Vagina (tissue), 2 donors: ENCODE data around the gene GRHPR. TPM values are rescaled to one million over a fixed set of nuclear protein-coding genes. Genes with fewer than 3 reads are reported as not detected.

Experiments
- DNase-seq, 2 donors: peaks; one replicate each; pipeline ENCODE4 v3.0.0-alpha.2; 2017; ENCODE audit errors: extremely low spot score in 2 of 2
- H3K27ac ChIP-seq: fragments of 200-600 bp; sonication (generic); one replicate; pipeline ENCODE4 v1.5.1; 2019
- H3K27me3 ChIP-seq: fragments of 200-600 bp; sonication (generic); one replicate; pipeline ENCODE4 v1.5.1; 2019
- H3K36me3 ChIP-seq, 2 donors: fragments of 200-600 bp; sonication (generic); one replicate each; pipeline ENCODE4 v1.5.1; 2017 to 2019
- H3K4me1 ChIP-seq: fragments of 200-600 bp; sonication (generic); one replicate; pipeline ENCODE4 v1.5.1; 2019
- H3K4me3 ChIP-seq, 2 donors: fragments of 200-600 bp; sonication (generic); 1 replicate in 1 of 2; 2 replicates in 1 of 2; pipeline ENCODE4 v1.5.1; 2016 to 2019
- H3K9me3 ChIP-seq: fragments of 200-600 bp; sonication (generic); one replicate; pipeline ENCODE4 v1.5.1; 2019
- POLR2A ChIP-seq, 2 donors: fragments of 450-650 bp; IDR thresholded peaks; one replicate each; pipeline ENCODE4 v1.6.1; 2017; ENCODE audit warnings: antibody characterized with exemption in 2 of 2, mild to moderate bottlenecking in 2 of 2, moderate library complexity in 2 of 2
- POLR2AphosphoS5 ChIP-seq, 2 donors: sonication (generic); formaldehyde crosslinking; IDR thresholded peaks; one replicate each; pipeline ENCODE4 v1.9.0; 2017; ENCODE audit warnings: antibody characterized with exemption in 2 of 2, mild to moderate bottlenecking in 2 of 2, low read depth in 1 of 2; ENCODE audit not compliant: insufficient read depth in 1 of 2
- intact Hi-C: fragments of 100-400 bp; cut with DNase I; formaldehyde crosslinking; loops from one replicate; pipeline ENCODE4 v1.15.1; 2023
- total RNA-seq: library from RNA; depleted of rRNA; stranded (reverse); fragments of >200 nt; gene quantifications from one replicate; pipeline ENCODE4 v1.2.3, GENCODE V29; 2016
- TF ChIP-seq, protein P1 (sequence below), 3 experiments: fragments of 450-650 bp in 2 of 3; fragments of 200-600 bp in 1 of 3; sonication (generic) in 1 of 3; IDR thresholded peaks; one replicate each; pipeline ENCODE4 v1.5.1; 2017 to 2019; ENCODE audit warnings: antibody characterized with exemption in 3 of 3, mild to moderate bottlenecking in 2 of 3, moderate library complexity in 2 of 3

GRHPR gene
- total RNA-seq, 1 donor from 2014 or later: 134 TPM

DNA sequence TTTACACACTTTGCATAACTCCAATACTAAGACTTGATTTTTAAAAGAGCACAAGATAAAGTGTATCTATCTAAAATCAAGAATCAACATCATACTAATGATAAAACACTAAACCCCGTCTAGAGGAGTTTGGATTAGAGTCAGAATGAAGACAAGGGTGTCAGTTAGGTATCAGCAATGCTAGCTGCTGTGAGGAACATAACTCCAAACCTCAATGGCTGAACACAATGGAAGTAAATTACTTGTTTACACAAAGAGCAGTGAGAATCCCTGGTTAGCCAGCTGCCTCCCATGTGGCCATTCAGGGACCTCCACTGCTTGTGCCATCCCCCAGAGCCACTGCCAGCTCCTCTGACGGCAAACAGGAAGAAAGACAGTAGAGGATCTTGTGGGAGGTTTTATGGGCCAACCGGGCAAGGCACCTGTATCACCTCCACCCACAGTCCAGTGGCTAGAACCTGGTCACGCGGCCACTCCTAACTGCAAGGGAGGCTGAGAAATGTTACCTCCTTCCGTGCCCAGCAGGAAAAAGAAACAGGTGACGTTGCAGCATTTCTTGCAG, 24.0 kb upstream of the GRHPR start:
- H3K27ac ChIP-seq: no peak overlapping the region
- TF ChIP-seq POLR2A (IDR thresholded peaks at IDR 0.05): no peak
- TF ChIP-seq, protein P1, sequence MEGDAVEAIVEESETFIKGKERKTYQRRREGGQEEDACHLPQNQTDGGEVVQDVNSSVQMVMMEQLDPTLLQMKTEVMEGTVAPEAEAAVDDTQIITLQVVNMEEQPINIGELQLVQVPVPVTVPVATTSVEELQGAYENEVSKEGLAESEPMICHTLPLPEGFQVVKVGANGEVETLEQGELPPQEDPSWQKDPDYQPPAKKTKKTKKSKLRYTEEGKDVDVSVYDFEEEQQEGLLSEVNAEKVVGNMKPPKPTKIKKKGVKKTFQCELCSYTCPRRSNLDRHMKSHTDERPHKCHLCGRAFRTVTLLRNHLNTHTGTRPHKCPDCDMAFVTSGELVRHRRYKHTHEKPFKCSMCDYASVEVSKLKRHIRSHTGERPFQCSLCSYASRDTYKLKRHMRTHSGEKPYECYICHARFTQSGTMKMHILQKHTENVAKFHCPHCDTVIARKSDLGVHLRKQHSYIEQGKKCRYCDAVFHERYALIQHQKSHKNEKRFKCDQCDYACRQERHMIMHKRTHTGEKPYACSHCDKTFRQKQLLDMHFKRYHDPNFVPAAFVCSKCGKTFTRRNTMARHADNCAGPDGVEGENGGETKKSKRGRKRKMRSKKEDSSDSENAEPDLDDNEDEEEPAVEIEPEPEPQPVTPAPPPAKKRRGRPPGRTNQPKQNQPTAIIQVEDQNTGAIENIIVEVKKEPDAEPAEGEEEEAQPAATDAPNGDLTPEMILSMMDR (IDR thresholded peaks at IDR 0.05): no peak
- TF ChIP-seq POLR2AphosphoS5 (IDR thresholded peaks at IDR 0.05; ENCODE audit: insufficient read depth in 1 of 2, low read depth in 1 of 2): no peak
- intact Hi-C loops: no loop called here
- no peaks in the 10 kb centered on the region for H3K4me1 ChIP-seq
- no peak for DNase-seq
- no peaks in the 10 kb centered on the region for H3K36me3 ChIP-seq
- H3K9me3 ChIP-seq: no peaks in the 10 kb centered on the region
- no peaks in the 10 kb centered on the region for H3K27me3 ChIP-seq
- no peak overlapping the region for H3K4me3 ChIP-seq

DNA sequence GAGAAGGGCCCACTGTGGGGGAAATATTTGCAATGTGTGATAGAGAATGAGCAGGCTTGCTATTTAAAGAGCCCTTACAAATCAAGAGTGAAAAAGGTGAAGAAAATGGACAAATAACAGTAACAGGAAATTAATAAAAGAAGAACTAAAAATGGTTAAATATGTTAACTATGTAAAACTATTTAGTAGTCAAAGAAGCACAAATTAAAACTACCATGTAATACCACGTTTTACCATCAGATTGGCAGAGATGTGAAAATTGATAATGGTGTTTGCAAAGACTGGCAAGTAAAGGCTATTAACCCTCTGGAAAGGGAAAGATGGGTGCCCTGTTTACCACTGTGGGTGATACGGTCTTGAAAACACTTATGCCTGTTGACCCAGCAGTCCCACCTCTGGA, 23.2 kb upstream of the GRHPR start:
- TF ChIP-seq POLR2A (IDR thresholded peaks at IDR 0.05) (no peak), POLR2AphosphoS5 (IDR thresholded peaks at IDR 0.05; ENCODE audit: insufficient read depth in 1 of 2, low read depth in 1 of 2) (no peak)
- TF ChIP-seq, protein P1 (IDR thresholded peaks at IDR 0.05): no peak
- Histone ChIP-seq H3K27me3 (no peaks in the 10 kb centered on the region), H3K9me3 (no peaks in the 10 kb centered on the region), H3K4me3 (no peak overlapping the region), H3K27ac (no peak overlapping the region), H3K36me3 (no peaks in the 10 kb centered on the region), H3K4me1 (no peaks in the 10 kb centered on the region)
- intact Hi-C loops: no loop called here
- no peak for DNase-seq

DNA sequence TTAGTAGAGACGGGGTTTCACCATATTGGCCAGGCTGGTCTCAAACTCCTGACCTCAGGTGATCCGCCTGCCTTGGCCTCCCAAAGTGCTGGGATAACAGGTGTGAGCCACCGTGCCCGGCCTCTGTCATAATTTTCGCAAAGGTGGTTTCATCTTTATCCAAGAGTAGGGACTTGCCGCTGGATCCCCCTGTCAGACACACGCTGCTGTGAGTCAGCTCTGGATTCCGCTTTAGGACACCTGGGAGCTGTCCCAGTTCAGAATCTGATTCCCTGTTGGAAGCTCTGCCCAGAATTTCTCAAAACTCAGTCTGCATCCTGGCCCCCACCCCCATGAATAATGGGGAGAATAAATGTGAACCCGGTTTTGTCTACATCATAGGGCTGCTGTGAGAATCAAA, 17.9 kb upstream of the GRHPR start:
- TF ChIP-seq POLR2A (IDR thresholded peaks at IDR 0.05) (no peak), POLR2AphosphoS5 (IDR thresholded peaks at IDR 0.05; ENCODE audit: insufficient read depth in 1 of 2, low read depth in 1 of 2) (no peak)
- TF ChIP-seq, protein P1 (IDR thresholded peaks at IDR 0.05): no peak
- intact Hi-C loops: no loop called here

DNA sequence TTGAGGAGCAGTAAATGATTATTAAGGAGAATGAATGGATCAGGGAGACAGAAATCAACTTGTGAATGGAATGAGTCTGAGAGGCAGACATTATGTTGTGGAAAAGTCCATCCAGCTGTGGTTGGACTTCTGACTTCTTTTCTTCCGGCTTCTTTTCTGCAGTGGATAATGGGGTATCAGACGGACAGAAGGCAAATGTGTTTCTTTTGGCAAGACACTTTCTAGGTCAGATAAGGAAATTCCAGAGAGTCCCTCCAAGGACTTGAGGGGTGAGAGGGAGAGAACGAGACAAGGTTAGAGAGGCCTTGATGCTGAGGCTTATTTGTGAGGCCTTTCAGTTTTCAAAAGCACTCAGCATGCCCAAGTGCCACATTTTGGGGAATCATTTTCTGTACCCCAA, 17.1 kb upstream of the GRHPR start:
- no peak for DNase-seq
- Histone ChIP-seq H3K9me3 (no peaks in the 10 kb centered on the region), H3K27me3 (no peaks in the 10 kb centered on the region), H3K27ac (no peak overlapping the region), H3K4me3 (no peak overlapping the region), H3K36me3 (no peaks in the 10 kb centered on the region), H3K4me1 (no peaks in the 10 kb centered on the region)
- TF ChIP-seq POLR2A (IDR thresholded peaks at IDR 0.05) (no peak), POLR2AphosphoS5 (IDR thresholded peaks at IDR 0.05; ENCODE audit: insufficient read depth in 1 of 2, low read depth in 1 of 2) (no peak)
- TF ChIP-seq, protein P1 (IDR thresholded peaks at IDR 0.05): no peak
- intact Hi-C loops: no loop called here

More for the DNA sequence above, 17.9 kb upstream of the GRHPR start:
- Histone ChIP-seq H3K4me3 (no peak overlapping the region), H3K36me3 (no peaks in the 10 kb centered on the region), H3K27ac (no peak overlapping the region), H3K4me1 (no peaks in the 10 kb centered on the region), H3K9me3 (no peaks in the 10 kb centered on the region), H3K27me3 (no peaks in the 10 kb centered on the region)
- no peak for DNase-seq

DNA sequence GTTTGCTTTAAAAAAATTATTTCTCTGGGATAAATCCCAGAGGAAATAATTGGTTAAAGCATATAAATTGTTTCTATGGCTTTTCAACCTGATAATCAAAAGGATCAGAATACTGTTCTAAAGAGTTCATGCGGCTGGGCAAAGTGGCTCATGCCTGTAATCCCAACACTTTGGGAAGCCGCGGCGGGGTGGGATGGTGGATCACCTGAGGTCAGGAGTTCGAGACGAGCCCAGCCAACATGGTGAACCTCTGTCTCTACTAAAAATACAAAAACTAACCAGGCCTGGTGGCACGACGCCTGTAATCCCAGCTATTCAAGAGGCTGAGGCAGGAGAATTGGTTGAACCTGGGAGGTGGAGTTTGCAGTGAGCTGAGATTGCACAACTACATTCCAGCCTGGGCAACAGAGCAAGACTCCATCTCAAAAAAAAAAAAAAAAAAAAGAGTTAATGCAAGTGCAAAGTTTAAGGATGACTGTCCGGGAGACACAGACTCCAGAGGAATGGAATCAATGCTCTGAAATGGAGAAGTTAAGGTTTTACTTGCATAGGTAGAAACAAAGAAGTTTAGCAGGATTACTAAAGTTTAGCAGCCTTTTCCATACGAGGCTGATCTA, 16.6 kb upstream of the GRHPR start:
- TF ChIP-seq POLR2AphosphoS5 (IDR thresholded peaks at IDR 0.05; ENCODE audit: insufficient read depth in 1 of 2, low read depth in 1 of 2) (no peak), POLR2A (IDR thresholded peaks at IDR 0.05) (no peak)
- TF ChIP-seq, protein P1 (IDR thresholded peaks at IDR 0.05): no peak
- Histone ChIP-seq H3K27ac (no peak overlapping the region), H3K9me3 (no peaks in the 10 kb centered on the region)

More for the DNA sequence above, 16.6 kb upstream of the GRHPR start:
- Histone ChIP-seq H3K27me3 (no peaks in the 10 kb centered on the region), H3K36me3 (no peaks in the 10 kb centered on the region), H3K4me3 (no peak overlapping the region), H3K4me1 (no peaks in the 10 kb centered on the region)
- no peak for DNase-seq
- intact Hi-C loops: no loop called here
